NOMO-1 treated with dmso at 0.1 percent for 144 hours (cell line): ENCODE data around the gene CASZ1.

Experiments used
- DNase-seq: peaks from one replicate; lab custom pipeline; 2025; ENCODE audit not compliant: unreplicated experiment; lab: John Stamatoyannopoulos, UW

The CASZ1 gene

DNA sequence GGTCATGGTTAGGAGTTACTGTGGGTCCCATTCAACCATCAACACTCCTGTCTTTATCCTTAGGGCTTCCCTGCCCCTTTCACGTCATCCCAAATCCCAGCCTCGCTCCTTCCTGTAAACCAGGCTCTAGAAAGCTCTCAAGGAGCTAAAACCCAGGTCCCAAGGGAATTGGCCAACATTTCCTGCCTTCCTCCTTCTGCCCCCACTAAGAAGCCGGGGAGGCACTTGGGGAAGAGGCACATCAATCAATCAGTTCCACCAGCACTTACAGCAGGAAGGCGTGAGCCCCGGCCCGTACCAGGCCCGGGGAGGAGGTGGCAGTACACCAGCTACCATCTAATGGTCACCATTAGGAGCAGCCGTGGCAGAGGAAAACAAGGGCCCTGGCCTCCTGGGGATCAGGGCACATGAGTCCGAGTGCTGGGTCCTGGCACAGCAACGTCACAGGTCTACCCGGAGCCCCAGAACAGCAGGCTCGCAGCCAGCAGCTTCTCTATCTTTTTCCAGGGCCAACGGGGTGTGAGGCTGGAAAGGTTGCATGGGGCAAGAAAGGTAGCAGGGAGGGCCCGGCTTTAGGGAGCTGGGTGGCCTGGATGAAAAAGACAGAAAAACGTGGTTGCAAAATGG lies 108.6 kb downstream of the CASZ1 start:
- no peak for DNase-seq

DNA sequence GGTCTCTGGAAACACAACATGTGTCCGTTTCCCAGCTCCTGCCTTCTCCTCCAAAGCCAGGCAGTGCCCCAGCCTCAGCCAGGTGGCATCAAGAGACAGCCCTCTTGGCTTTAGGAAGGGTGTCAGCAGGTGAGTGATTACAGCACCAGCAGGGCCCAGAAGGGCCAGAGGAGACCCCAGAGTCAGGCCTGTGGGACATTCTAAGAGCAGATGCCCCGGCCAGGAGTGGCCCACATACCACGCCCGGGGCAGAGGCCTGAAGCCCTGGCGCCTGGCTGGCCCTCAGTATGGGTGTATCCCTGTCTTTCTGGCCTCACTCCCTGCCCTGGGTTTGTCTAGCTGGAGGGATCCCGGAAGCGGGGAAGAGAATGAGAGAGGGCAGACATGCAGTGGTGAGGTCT lies 109.2 kb downstream of the CASZ1 start:
- DNase-seq, result no peak

DNA sequence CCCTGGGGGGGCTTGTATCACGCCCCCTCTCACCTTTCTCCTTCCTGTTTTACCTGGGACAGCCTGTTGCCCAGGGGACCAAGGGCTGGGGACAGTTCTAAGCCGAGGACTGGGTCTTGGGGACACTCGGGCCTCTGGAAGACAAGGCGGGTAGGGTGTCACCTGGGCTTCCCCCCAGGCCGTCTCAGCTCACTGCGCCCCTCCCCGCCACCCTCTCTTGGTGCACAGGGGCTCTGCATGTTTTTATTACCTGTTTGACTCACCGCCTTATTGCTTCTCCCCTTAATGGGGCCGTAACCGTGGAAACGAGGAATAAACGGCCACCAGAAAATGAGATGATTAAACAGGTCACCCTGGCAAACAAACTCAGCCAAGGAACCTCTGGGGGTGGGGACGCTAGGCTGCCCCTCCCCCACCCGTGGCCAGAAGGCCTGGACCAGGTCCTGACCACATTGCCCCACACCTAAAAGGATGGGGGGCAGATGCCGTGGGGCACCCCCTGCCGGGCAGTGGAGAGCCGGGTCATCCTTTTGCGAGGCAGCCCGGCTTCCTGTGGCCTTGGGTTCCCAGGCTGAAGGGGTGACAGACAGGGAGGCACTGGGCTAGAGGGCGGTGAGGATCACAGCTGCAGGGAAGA lies 109.9 kb downstream of the CASZ1 start:
- no peak for DNase-seq

DNA sequence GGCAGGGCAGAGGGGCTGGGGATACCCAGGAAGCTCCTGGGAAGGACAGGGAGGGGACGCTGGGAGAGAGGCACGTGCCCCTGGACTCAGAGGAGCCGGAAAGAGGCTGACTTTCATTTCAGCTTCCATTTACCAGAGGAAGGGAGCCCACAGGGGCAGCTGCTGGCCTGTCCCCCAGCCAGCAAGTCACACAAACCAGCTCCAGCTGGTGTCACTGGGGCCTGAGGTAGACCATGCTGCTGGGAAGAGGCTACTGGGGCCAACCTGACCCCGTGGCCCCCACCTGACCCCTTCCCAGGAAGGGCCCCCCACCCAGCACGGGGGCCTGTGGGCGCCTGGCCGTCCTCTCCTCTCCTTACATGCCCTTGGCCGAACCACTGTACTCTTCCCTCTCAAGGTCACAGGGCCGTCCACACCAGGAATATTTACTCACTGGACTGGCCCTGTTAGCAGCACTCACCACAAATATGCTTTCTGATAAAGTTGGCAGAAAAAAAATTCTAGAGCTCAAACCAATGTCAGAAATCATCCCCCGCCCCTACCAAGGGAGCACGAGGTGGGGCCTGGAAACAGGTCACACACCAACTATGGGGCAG lies 110.5 kb downstream of the CASZ1 start:
- no peak for DNase-seq

DNA sequence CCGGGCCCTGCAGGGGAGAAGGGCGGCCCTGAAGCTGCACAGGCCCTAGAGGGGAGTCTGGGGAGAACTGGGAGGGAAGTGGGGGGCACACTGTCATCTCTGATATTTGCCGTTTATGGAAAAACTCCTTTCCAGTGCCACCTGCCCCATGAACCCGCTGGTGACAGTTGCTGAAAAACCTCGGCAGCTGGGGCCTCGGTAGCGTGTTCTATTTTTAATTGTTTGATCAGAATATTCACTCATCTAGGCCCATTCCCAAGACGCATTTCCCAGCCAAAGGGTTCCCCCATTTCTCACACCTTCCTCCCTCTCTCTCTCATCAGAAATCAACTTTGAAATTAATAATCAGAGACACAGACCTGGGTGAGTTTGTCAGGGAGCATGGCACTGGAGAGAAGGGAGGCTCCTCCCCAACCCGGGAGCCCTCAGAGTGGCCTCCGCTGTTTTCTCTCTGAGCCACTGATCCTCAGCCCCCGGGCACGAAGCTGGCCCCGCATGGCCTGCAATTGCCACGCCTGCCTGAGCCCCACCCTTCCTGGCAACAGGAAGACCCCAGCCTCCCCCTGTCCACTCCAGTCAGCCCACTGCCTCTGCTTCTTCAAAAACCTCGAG lies 111.1 kb downstream of the CASZ1 start:
- no peak for DNase-seq

DNA sequence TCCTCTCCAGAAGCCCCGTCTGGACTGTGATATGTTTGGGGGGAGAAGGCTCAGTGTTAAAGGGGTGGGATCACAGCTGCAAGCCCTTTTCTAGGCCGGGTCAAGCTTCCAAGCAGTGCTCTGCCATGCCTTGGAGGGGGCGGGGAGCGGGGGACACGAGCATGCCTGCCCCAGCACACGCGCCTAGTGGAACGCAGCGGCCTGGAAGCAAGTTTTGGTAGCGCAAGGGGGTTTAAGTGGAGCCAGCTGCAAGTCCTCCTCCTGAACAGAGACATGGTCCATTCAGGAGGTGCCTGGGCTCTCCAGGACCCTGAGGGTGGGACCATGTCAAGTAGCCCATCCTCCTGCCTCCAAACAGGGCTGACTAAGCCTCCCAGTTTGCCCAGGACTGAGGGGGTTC lies 112.2 kb downstream of the CASZ1 start:
- no peak for DNase-seq

DNA sequence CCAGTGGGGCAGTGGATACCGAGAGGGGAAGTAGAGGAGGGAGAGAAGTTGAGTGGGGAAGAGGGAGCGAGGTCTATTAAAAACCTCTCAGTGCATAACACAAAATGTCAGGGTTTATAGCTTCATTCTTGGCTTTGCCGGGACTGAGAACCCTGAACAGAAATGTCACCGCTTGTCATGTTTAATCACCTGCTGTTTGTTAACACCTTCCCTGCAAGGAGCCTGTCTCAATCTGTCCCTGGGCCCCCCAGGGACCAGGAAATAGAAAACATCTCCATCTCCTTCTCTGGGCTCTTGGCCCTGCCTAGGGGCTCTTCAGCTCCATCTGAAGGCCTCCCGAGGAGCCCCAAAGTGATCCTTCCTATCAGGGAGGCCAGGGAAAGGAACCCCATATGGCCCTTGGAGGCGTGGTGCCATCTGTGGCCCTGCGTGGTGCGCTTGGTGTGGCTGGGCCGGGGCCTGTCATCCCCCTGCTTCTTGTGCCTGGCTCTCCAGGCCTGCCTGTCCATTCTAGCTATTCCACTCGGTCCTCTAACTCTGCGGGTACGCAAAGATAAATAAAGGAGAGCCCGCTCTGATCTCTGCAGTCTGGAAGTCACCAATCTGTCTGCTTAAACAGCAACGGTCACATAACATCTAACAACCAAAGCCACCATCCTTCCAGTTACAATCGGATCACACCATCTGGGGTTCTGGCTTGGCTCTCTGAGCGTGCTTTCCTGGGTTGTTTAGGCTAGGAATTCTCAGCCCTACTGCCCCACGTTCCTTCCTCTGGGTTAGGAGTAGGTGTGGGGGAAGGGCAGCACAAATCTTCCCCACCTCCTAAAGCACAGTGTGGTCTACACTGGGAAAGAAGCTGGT lies 113.8 kb downstream of the CASZ1 start:
- DNase-seq, result no peak

DNA sequence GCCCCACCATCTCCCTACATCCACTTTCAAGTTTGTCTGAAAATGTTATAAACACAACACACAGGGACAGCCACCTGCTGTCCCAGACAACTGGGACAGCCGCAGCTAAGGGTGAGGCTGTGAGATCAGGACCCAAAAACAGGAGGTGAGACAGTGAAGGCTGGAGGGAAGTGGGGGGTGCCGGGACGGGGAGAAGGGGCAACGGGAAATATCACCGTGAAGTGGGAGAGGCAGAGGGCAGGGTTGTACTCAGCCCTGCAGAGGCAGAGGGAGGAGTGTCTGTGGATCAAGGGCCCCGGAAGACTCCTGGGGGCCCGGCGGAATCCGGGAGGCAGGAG lies 114.4 kb downstream of the CASZ1 start:
- no peak for DNase-seq

DNA sequence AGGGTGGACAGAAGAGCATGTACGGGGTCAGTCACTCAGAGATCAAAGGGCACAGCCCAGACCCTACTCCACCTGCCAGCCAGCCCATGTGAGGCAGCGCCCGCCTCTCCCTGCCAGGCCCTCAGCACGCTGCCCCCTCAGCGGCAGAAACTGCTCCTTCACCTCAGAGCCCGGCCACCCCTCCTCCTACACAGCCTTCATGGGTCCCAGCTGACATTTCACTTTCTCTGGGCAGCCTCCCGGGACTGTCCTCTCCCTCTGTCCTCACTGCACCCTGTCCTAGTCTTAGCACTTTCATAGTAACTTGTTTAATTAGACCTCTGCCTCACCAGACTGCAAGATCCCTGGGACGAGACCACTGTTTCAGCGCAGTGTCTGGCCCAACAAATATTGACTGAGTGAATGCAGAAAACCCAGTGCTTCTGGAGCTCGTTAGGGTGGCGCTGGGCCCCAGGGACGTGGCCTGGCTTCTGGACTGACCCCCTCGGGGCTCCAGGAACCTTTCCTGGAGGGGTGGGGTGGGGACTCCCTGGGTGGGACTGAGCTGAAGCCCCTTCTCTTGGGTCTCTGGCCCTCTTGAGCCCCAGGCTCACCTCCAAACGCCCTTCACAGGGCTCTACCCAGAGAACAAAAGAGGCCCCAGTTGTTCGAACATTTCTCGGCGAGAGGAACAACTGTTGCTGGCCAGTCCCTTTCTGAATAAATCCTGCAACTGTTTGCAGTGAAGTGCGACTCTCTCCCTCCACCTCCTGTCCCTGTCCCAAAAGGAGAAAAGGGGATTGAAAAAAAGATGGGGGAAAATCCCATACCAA lies 114.9 kb downstream of the CASZ1 start:
- DNase-seq, result no peak

DNA sequence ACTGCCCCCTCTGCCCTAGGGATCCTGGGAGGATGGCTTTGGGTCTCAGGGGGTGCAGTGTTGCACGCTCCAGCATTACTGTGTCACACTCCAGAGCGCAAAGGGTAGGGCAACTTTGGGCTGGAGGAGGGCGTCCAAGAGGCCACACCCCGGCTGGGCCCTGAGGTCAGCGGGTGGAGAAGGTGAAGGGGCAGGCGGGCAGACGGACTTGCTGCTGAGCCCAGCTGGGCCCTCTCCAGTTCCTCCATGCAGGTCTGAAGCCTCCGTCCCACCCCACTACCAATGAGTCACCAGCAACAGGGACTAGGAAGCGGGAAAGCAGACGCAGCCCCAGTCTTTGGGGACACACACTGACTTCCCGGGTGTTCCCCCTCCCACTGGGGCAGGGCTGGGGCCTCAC lies 116.0 kb downstream of the CASZ1 start:
- DNase-seq, result no peak

DNA sequence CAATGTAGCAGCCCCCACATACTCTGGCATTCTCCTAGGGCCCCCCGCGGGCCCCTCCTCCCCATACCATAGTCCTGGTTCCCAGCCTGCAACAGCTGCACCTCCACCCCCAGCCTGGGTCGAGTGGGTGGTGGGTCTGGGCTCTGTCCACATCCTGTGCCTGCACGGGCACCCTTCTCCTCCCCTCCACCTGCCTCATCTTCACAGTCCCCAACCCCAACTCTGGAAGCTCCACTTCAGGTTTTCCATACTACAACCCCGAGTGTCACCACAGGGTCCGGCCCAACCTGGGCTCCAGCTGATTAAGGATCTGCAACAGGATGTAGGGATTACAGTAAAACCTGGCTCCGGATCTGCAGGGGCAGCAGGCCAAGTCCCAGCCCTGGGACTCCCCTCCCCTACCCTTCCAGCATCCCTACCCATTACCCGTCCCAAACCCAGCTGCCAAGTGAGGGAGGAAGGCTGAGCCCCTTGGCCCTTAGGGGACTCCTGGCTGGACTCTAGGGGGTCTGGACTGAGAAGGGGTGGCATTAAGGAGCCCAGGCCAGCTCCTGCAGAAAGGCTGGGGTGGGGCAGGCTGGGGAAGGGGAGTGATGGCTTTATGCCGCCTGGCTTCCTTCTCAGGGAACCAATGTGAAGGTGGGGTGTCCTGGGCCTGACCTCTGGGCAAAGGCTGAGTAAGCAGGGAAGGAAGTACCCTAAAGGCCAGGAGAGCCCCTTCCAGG lies 116.8 kb downstream of the CASZ1 start:
- DNase-seq, result no peak

DNA sequence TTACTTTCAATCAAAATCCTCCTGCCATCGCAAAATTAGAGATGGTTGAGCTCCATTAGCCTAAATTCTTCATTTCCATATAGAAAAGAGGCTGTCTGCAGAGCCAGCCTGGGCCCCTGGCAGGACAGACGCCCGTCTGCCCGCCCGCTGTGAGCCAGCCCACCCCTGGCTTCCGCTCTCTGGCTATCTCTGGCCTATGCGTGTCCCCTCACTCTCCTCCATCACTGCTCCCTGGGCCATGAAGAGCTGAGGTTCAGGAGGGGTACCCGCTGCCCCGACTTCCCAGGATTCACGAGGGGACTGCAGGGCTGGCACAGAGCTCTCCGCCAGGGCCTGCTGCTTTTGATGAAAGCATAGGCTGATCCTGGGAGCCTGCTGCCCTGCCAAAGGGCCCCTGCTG lies 117.6 kb downstream of the CASZ1 start:
- DNase-seq, result no peak

DNA sequence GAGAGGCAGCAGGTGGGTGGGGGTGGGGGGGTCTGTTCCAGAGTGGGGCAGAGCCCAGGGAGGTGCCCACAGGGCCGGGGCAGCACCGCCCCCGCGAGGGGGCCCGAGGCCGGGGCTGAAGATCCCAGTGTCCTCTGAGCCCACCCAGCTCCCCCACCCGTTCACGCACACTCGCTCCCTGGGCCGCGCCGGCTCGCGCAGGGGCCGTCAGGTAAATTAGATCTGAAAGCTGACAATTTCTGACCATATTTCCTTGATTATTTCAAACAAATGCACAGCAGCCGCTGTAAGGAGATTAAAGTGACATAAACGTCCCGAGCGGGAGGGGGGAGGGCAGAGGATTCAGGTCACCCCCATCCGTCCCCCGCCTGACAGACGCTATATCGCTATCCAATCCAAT lies 118.0 kb downstream of the CASZ1 start:
- DNase-seq, result no peak

DNA sequence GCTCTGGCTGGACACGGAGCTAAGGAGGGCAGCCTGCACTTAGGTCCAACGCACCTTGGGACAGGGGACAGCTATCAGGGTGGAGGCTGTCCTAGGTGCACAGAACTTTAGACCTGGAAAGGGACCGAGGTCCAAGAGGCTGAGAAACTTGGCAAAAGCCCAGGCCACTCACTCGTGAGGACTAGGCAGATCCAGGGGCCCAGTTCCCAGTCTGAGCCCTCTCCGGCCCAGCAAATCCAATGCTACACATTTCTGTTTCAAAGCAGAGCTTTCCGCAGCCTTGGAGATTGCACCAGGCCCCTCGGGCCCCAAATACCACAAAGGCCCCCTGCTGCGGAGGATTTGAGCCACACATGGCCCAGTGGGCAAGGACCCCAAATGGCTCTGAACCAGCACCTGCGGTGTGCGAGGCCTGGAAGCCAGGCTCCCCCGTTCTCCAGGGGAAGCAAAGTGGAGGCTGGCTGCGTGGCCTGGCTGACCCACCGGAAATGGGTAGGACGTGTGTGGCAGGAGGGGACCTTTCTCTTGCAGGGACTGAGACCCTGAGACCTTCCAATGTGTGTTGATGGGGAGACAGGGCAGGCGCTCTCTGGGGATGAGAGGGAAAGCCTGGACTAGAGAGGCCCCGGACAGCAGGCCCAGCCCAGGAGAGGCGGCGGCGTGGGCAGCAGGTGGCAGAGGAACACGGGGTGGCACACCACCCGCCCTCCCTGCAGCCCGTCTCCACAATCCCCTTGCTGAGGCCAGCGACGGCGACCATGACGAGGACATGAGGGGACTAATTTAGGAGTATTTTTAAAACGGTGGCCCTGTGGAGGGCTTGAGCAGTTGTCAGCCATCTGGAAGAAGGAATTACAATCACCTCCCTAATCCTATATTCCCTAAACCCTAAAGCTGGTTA lies 118.7 kb downstream of the CASZ1 start:
- DNase-seq, result no peak

DNA sequence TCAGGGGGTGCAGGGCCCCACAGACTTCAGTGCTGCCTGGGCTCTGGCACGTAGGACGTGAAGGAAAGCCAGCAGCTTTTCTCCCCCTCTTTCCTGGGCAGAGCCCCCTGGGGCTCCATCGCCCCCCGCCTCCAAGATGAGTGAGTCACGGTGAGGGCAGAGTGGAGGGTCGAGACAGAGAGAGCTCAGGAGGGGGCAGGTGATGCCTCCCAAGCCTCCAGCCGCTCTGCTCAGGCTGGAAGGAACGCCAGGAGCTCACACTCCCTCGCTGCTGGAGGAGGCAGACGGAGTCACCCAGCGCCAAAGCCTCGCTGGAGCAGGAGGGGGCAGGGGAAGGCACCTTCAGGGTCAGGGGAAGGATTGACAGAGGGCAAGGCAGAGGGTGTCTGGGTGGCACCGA lies 119.5 kb downstream of the CASZ1 start:
- no peak for DNase-seq

DNA sequence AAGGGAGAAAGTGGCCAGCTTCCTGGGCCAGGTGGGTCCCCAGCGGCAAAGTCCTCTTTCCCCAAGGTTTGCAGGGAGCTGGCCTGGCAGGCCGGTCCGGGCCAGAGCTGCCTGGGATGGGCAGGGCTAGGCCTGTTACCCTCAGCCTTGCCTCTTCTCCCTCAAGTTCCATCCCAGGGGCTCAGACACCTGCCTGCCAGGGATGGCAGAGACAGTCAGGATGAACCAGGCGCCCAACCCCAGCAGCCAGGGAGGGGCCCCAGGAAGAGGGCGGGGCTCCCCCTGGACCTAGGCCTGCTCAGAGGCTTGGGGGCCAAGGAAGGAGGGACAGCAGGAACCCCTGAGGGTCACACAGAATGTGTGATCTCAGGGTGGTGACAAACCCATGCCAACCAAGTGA lies 120.6 kb downstream of the CASZ1 start:
- DNase-seq, result no peak

DNA sequence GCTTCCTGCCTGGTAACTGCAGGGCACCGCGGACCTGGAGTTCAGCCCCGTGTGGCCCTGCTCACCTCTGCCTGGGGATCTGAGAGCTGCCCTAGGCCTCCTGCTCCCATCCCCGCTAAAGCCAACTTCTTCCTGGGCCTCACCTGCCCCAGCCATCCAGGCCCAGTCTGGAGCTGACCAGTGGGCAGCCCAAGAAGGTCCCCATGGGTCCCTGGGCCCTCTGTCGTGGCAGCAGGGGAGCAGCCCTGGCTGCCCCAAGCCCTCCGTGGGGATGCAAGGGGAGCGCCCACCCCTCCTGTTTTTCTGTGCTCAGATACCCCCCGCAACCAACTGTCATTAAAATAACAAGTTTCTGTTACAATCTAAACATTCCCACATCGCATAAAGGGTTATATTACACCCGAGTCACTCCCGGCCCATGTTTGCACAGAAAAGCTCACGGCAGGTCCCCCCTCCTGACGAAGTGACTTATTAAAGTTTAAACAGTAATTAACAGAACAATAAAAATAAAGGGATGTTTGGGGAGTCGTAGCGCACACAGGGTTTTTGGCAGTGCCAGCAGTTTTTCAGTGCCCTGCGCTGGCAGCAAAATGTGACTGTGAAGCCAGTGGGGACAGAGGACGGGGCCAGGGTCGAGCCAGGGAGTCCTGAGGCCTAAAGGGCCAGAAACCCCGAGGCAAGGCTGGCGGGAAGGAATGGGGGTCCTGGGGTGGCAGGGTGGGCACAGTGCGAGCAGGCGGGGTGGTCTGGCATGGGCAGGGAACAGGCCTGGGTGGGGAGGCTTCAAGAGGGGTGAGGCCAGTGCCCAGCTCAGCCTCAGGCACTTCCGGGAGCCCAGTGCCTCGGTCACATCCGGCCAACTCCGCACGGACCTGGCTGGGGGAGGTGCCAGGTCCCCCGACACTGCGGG lies 121.5 kb downstream of the CASZ1 start:
- DNase-seq, result no peak

DNA sequence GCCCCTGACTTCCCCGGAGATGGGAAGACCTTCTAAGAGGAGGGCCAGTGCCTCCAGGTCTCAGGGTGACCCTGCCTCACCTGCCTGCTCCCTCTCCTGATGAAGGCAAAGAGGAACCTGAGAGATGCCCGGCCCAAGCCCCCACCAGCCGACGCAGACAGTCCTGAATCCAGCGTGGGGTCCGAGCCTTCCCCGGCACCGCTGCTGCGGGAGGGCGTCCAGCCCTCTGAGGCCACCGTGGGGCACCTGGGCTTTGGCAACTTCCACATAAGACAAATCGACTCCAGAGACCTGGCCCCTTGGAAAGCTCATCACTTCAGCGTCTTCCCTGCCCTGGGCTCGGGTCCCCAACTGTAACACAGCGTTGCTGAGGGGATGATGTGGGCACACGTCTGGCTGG lies 122.2 kb downstream of the CASZ1 start:
- no peak for DNase-seq
